DND-41 (cell line): ENCODE results near the gene DOCK9.

ENCODE experiments used
- ATAC-seq: fragments of 200-7000 bp; cut with Tn5 transposase; 3 replicates; pipeline ENCODE4 v1.9.1; 2021; ENCODE audit warnings: low read depth; ENCODE audit not compliant: insufficient read depth
- DNase-seq: peaks from one replicate; pipeline ENCODE4 v3.0.0-alpha.2; 2020
- H2AFZ ChIP-seq: 2 replicates; pipeline ENCODE4 v1.6.0; 2012; ENCODE audit warnings: low read depth, low read length
- H3K27ac ChIP-seq: 2 replicates; pipeline ENCODE4 v1.5.1; 2012; ENCODE audit warnings: low read length, inconsistent platforms
- H3K27me3 ChIP-seq: fragments of 200-600 bp; sonication (generic); 2 replicates; pipeline ENCODE4 v1.6.0; 2012; ENCODE audit warnings: low read length, mild to moderate bottlenecking, inconsistent platforms; ENCODE audit not compliant: insufficient read depth, poor library complexity
- H3K36me3 ChIP-seq: 2 replicates; pipeline ENCODE4 v1.5.1; 2012; ENCODE audit warnings: low read length, inconsistent platforms; ENCODE audit not compliant: insufficient read depth
- H3K4me1 ChIP-seq: 2 replicates; pipeline ENCODE4 v1.5.1; 2012; ENCODE audit warnings: mild to moderate bottlenecking, low read length; ENCODE audit not compliant: insufficient read depth
- H3K4me2 ChIP-seq: 2 replicates; pipeline ENCODE4 v1.6.0; 2012; ENCODE audit warnings: mild to moderate bottlenecking, moderate library complexity, low read length, inconsistent platforms; ENCODE audit not compliant: insufficient read depth
- H3K4me3 ChIP-seq, 2 experiments: fragments of 200-600 bp in 1 of 2; shearing (Covaris generic) in 1 of 2; 2 replicates each; pipeline ENCODE4 v1.5.1; 2012 to 2016; ENCODE audit warnings: inconsistent platforms in 2 of 2, low read length in 2 of 2, mild to moderate bottlenecking in 2 of 2, low read depth in 1 of 2, moderate library complexity in 1 of 2
- H3K79me2 ChIP-seq: 2 replicates; pipeline ENCODE4 v1.6.0; 2012; ENCODE audit warnings: low read length, inconsistent platforms; ENCODE audit not compliant: insufficient read depth
- H3K9ac ChIP-seq: 2 replicates; pipeline ENCODE4 v1.6.0; 2012; ENCODE audit warnings: low read depth, mild to moderate bottlenecking, inconsistent platforms, low read length, moderate library complexity
- H3K9me3 ChIP-seq: 2 replicates; pipeline ENCODE4 v1.5.1; 2012; ENCODE audit warnings: low read length, moderate library complexity, mild to moderate bottlenecking, inconsistent platforms; ENCODE audit not compliant: insufficient read depth, severe bottlenecking
- H4K20me1 ChIP-seq: 2 replicates; pipeline ENCODE4 v1.6.0; 2012; ENCODE audit warnings: low read length; ENCODE audit not compliant: insufficient read depth
- EZH2 ChIP-seq: IDR thresholded peaks from 3 replicates; pipeline ENCODE4 v1.6.1; 2012; ENCODE audit warnings: borderline replicate concordance, low read depth, mild to moderate bottlenecking, moderate library complexity, low read length, inconsistent platforms; ENCODE audit not compliant: severe bottlenecking
- TF ChIP-seq, protein P1 (sequence below): IDR thresholded peaks from 2 replicates; pipeline ENCODE4 v1.5.1; 2012; ENCODE audit warnings: borderline replicate concordance, low read length, moderate library complexity, mild to moderate bottlenecking; ENCODE audit not compliant: poor library complexity, severe bottlenecking; ENCODE audit errors: extremely low read depth

Gene DOCK9

DNA sequence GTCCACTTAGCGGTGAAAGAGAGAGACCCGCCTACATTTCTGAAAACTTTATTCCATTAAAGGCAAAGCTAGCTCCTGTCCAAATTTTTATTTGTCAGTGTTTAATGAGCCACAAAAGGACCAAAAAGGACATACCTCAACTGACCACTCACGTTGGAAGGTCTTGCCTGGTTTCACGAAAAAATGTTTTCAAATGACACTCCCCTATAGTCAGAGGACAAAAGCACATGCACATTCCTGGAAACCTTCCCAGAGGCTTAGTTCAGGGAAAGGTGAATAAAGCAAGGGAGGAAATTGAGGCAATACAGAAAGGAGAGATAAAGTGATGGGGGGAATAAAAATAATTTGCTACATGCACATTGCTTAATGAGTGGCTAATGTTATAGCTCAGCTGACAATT is 55.6 kb downstream of the DOCK9 start:
- H3K4me3 ChIP-seq = no peak overlapping the region
- ATAC-seq = no peak

DNA sequence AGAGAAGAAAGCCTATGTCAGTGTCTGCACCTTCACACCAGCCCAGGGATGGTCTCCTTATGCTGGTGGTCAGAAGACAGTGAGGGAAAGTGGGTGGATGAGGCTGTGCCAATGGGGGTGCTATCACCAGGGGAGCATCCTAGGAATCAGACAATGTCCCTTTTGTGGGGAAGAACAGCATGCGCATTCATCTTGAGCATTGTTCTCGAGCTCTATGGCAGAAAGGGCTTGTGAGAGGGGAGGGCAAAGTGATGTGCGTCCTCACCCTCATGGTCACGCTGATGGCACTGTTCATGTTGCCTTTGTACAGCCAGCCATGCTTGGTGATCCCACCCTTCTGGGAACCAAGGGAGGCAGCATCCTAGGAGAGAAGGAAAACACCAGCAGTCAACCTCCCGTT is 56.1 kb downstream of the DOCK9 start:
- Histone ChIP-seq H2AFZ (no peak overlapping the region), H3K27me3 (no peaks in the 10 kb centered on the region), H3K9ac (no peak overlapping the region), H4K20me1 (no peaks in the 10 kb centered on the region), H3K27ac (no peak overlapping the region), H3K79me2 (no peaks in the 10 kb centered on the region), H3K4me1 (peaks cover 23% of the 10 kb centered on the region), H3K4me3 (no peak overlapping the region), H3K9me3 (no peaks in the 10 kb centered on the region), H3K36me3 (peaks cover 18% of the 10 kb centered on the region), H3K4me2 (no peak overlapping the region)
- ATAC-seq (no peak), DNase-seq (no peak)
- no peak for TF ChIP-seq EZH2
- TF ChIP-seq, protein P1, sequence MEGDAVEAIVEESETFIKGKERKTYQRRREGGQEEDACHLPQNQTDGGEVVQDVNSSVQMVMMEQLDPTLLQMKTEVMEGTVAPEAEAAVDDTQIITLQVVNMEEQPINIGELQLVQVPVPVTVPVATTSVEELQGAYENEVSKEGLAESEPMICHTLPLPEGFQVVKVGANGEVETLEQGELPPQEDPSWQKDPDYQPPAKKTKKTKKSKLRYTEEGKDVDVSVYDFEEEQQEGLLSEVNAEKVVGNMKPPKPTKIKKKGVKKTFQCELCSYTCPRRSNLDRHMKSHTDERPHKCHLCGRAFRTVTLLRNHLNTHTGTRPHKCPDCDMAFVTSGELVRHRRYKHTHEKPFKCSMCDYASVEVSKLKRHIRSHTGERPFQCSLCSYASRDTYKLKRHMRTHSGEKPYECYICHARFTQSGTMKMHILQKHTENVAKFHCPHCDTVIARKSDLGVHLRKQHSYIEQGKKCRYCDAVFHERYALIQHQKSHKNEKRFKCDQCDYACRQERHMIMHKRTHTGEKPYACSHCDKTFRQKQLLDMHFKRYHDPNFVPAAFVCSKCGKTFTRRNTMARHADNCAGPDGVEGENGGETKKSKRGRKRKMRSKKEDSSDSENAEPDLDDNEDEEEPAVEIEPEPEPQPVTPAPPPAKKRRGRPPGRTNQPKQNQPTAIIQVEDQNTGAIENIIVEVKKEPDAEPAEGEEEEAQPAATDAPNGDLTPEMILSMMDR = no peak

More for the DNA sequence above, 55.6 kb downstream of the DOCK9 start:
- Histone ChIP-seq H3K79me2 (no peaks in the 10 kb centered on the region), H2AFZ (no peak overlapping the region), H3K36me3 (peaks cover 18% of the 10 kb centered on the region), H3K4me2 (no peak overlapping the region), H3K27me3 (no peaks in the 10 kb centered on the region), H3K27ac (no peak overlapping the region), H3K4me1 (peaks cover 23% of the 10 kb centered on the region), H3K9me3 (no peaks in the 10 kb centered on the region), H4K20me1 (no peaks in the 10 kb centered on the region), H3K9ac (no peak overlapping the region)
- no peak for DNase-seq
- TF ChIP-seq, protein P1 = no peak
- no peak for TF ChIP-seq EZH2

DNA sequence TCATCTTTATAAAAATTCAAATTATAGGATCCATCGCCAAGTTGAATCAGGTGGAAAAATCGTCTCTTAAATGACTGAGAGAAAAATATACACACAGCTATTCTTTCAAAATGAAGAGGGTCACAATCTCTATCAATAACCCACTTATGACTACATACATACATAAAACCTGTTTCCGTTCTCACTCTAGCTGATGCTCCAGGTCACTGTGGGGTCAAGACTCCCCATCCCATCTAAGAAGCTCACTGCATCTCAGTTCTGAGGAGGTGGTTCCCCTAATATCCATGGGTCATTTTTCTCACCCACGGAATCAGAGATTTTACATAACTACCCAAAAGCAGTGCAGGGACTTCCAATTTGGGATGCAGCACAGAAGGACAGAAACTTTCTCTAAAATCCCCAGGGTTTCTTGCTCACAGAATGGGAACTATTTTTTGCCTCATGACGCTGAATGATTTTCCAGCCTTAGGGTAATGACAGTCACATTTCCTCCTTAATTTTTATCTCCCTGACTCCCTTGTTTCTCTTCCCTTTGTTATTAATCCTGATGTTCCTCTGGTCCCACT is 56.8 kb downstream of the DOCK9 start:
- H3K36me3 ChIP-seq = peaks cover 18% of the 10 kb centered on the region
- DNase-seq (no peak), ATAC-seq (no peak)
- H3K4me1 ChIP-seq = peaks cover 23% of the 10 kb centered on the region
- no peak overlapping the region for H2AFZ ChIP-seq
- H3K27ac ChIP-seq = no peak overlapping the region
- no peaks in the 10 kb centered on the region for H3K79me2 ChIP-seq
- no peaks in the 10 kb centered on the region for H3K27me3 ChIP-seq
- H3K9ac ChIP-seq = no peak overlapping the region
- H3K4me2 ChIP-seq = no peak overlapping the region
- no peaks in the 10 kb centered on the region for H3K9me3 ChIP-seq
- TF ChIP-seq, protein P1 = no peak
- TF ChIP-seq EZH2 = no peak
- H4K20me1 ChIP-seq = no peaks in the 10 kb centered on the region
- H3K4me3 ChIP-seq = no peak overlapping the region

DNA sequence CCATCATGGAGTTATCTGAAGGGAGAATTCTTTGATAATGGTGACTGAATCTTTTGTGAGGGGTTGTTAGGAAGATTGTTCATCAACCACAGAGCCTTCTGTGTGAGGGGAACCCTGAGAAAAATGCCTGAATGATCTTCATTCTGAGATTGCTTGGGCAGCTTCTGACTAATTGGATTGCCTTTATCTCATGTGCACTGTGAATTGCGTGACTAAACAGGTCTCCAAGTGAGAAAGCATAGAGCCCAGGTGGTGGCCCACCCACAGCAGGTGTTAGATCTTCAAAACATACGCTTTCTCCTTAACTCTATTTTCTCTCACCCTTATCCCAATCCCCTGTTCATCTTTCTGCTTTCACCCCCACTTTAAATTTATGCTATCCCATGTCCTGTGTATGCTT is 58.3 kb downstream of the DOCK9 start:
- Histone ChIP-seq H3K36me3 (peaks cover 24% of the 10 kb centered on the region), H3K4me2 (no peak overlapping the region), H2AFZ (no peak overlapping the region), H3K4me3 (no peak overlapping the region), H3K27me3 (no peaks in the 10 kb centered on the region), H3K27ac (peak overlapping the region; percentile 69), H3K9ac (peak overlapping the region; percentile 16; the same call in 1 of the 2 replicates), H3K9me3 (no peaks in the 10 kb centered on the region), H3K4me1 (peaks cover 23% of the 10 kb centered on the region), H3K79me2 (no peaks in the 10 kb centered on the region), H4K20me1 (no peaks in the 10 kb centered on the region)
- ATAC-seq (0 out of 3 replicates have a peak, but pooled peaks have one; percentile 18), DNase-seq (no peak)
- TF ChIP-seq, protein P1 = no peak
- no peak for TF ChIP-seq EZH2
